ENCODE results near the gene SEPTIN10. TPM values are rescaled to one million over a fixed set of nuclear protein-coding genes. Genes with fewer than 3 reads are reported as not detected.
"Not testable (repeated sequence)": the region's sequence is repeated elsewhere in the genome, so short reads cannot be mapped to it uniquely, and the experiment has no call there.

Gene SEPTIN10
- total RNA-seq, 4 donors from 2014 or later = 81.7 to 134 (median 114) TPM

DNA sequence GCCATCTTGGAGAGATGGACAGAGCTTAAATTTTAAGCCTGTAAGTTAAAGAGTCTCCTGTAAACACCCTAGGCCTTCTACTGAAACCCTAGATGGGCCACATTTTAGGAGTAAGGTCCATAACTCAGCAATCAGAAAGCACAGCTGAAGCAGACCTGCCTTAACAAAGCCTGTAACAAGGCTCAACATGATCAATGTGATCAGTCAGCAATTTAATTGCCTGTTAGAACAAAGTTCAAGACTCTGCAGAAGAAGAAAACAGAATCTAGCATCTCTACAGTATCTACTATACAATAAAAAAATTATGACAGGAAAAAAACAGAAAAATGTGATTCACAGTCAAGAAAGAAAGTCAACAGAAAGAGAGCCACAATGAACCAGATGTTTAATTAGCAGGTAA is 27.1 kb downstream of the SEPTIN10 start:
- DNase-seq (ENCODE audit: low spot score in 2 of 2) = no peak
- intact Hi-C loops (cut with DNase I; ENCODE audit: low total_unique reads) = no loop called here
- TF ChIP-seq, protein P1, sequence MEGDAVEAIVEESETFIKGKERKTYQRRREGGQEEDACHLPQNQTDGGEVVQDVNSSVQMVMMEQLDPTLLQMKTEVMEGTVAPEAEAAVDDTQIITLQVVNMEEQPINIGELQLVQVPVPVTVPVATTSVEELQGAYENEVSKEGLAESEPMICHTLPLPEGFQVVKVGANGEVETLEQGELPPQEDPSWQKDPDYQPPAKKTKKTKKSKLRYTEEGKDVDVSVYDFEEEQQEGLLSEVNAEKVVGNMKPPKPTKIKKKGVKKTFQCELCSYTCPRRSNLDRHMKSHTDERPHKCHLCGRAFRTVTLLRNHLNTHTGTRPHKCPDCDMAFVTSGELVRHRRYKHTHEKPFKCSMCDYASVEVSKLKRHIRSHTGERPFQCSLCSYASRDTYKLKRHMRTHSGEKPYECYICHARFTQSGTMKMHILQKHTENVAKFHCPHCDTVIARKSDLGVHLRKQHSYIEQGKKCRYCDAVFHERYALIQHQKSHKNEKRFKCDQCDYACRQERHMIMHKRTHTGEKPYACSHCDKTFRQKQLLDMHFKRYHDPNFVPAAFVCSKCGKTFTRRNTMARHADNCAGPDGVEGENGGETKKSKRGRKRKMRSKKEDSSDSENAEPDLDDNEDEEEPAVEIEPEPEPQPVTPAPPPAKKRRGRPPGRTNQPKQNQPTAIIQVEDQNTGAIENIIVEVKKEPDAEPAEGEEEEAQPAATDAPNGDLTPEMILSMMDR (IDR thresholded peaks at IDR 0.05) = no peak
- TF ChIP-seq POLR2A (IDR thresholded peaks at IDR 0.05) = no peak
- H3K4me3 ChIP-seq (ENCODE audit: low read depth, poor library complexity, severe bottlenecking) = no peak overlapping the region

DNA sequence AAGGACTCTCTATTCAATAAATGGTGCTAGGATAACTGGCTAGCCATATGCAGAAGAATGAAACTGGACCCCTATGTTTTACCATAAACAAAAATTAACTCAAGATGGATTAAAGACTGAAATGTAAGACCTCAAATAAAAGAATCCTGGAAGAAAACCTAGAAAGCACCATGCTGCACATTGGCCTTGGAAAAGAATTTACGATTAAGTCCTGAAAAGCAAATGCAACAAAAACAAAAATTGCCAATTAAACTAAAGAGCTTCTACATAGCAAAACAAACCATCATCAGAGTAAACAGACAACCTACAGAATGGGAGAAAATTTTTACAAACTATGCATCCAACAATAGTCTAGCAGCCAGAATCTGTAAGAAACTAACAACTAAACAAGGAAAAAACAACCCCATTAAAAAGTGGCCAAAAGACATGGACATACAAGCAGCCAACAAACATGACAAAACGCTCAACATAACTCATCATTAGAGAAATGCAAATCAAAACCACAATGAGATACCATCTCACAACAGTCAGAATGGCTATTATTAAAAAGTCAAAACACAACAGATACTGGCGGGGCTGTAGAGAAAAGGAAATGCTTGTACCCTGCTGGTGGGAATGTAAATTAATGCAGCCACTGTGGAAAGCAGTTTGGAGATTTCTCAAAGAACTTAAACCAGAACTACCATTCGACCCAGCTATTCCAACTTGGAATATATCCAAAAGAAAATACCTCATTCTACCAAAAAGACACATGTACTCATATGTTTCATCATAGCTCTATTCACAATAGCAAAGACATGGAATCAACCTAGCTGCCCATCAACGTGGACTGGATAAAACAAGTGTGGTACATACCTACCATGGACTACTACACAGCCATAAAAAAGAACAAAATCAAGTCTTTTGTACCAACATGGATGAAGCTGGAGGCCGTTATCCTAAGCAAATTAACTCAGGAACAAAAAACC is 30.6 kb downstream of the SEPTIN10 start:
- WGBS, 2 donors = 83 to 88% methylated on average over 6 of the region's 6 CpGs
- intact Hi-C loops (cut with DNase I; ENCODE audit: low total_unique reads) = no loop called here
- DNase-seq (ENCODE audit: low spot score in 2 of 2) = no peak

DNA sequence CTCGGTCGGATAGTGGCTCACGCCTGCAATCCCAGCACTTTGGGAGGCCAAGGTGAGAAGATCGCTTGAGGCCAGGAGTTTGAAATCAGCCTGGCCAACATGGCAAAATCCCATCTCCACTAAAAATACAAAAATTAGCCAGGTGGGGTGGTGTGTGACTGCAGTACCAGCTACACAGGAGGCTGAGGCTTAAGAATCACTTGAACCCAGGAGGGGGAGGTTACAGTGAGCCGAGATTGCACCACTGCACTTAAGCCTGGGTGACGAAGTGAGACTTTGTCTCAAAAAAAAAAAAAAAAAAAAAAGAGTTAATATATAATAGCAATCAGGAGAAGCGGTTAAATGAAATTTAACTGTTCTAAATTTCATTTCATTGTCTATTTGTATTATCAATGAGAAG is 36.1 kb downstream of the SEPTIN10 start:
- H3K4me3 ChIP-seq (ENCODE audit: low read depth, poor library complexity, severe bottlenecking); DNase-seq (ENCODE audit: low spot score in 2 of 2); intact Hi-C loops (cut with DNase I; ENCODE audit: low total_unique reads): not testable (repeated sequence)
- WGBS, 2 donors = 95 to 98% methylated on average over 7 of the region's 7 CpGs

More for the DNA sequence above, 30.6 kb downstream of the SEPTIN10 start:
- H3K4me3 ChIP-seq (ENCODE audit: low read depth, poor library complexity, severe bottlenecking) = no peak overlapping the region
- TF ChIP-seq, protein P1 (IDR thresholded peaks at IDR 0.05) = no peak
- TF ChIP-seq POLR2A (IDR thresholded peaks at IDR 0.05) = no peak

DNA sequence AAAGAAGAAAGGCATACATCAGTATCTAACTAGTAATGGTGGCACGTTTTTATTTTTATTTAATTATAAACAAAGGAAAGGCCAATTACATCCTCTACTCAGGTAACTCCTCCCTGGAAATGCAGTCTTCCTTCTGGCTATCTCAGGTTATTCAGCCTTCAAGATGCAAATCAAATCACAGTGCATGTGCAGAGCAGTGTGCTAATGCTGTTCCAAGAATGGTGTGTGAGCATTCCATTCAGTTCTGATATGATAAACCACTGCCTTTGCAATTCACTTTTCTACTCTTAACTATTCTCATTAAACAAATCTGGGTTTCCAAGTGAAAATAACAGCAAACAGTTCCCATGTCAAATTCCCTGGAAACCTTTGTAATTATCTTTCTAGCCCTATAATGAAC is 38.4 kb downstream of the SEPTIN10 start:
- TF ChIP-seq, protein P1 (IDR thresholded peaks at IDR 0.05) = no peak
- no peak for TF ChIP-seq POLR2A (IDR thresholded peaks at IDR 0.05)
- DNase-seq (ENCODE audit: low spot score in 2 of 2) = no peak
- intact Hi-C loops (cut with DNase I; ENCODE audit: low total_unique reads) = no loop called here
- H3K4me3 ChIP-seq (ENCODE audit: low read depth, poor library complexity, severe bottlenecking) = no peak overlapping the region
- 44 to 60% methylated on average over 1 of the region's 1 CpG for WGBS, 2 donors

DNA sequence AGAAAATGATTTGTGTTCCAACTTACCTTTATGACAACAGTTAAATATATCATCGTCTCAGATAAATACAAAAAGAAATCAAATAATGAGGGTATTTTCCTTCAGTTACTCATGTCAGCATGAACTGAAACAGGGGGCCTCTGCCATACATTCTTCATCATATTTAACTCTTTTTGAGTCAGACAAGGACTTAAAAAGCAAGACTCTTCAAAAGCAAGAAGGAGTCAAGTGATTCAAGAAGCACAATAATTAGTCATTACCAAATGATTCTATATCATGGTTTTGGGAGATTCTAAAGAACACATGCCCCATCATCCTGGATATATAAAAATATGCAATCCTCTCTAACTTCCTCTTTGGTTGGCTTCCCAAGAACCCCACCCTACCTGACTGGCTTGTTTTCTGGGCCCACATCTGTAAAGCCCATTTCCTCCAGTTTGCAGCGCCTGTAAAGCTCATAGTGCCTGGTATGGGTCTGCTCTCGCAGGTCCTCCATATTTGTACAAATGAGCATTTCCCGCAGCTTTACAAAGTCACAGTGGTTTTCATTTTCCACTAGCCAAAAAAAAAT is 49.7 kb downstream of the SEPTIN10 start:
- 82 to 85% methylated on average over 4 of the region's 4 CpGs for WGBS, 2 donors
- intact Hi-C loops (cut with DNase I; ENCODE audit: low total_unique reads) = no loop called here
- no peak overlapping the region for H3K4me3 ChIP-seq (ENCODE audit: low read depth, poor library complexity, severe bottlenecking)
- no peak for DNase-seq (ENCODE audit: low spot score in 2 of 2)
- TF ChIP-seq POLR2A (IDR thresholded peaks at IDR 0.05) = no peak
- TF ChIP-seq, protein P1 (IDR thresholded peaks at IDR 0.05) = no peak

DNA sequence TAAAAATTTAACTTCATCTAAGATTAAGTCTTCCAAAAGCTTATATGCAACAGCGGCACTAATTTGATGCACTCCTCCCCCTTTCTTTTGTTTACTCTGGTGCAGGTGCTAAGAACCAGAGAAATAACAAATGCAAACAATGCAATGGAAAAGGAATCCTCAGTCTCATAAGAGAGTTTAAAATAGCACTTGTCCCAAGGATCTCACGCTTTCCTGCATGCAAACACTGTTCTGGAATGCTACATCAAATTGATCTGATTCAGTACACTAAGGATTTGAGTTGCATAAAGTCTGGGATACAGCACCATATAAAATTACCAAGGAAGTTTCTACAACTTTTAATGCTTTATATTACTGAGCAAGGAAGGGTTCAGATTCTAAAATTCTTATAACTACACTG is 50.5 kb downstream of the SEPTIN10 start:
- intact Hi-C loops (cut with DNase I; ENCODE audit: low total_unique reads) = no loop called here
- WGBS, 2 donors = 65 to 68% methylated on average over 2 of the region's 2 CpGs
- no peak for DNase-seq (ENCODE audit: low spot score in 2 of 2)
- no peak for TF ChIP-seq POLR2A (IDR thresholded peaks at IDR 0.05)
- TF ChIP-seq, protein P1 (IDR thresholded peaks at IDR 0.05) = no peak
- H3K4me3 ChIP-seq (ENCODE audit: low read depth, poor library complexity, severe bottlenecking) = no peak overlapping the region
